SHP77 treated with DMSO at 0.1 percent for 48 hours (cell line): ENCODE measurements around the gene MRPL19.

ENCODE experiments used
- DNase-seq: peaks from one replicate; lab custom pipeline; 2025; lab: John Stamatoyannopoulos, UW

Gene MRPL19

GRCh38 chr2:75646583-75647425, at the start of gene MRPL19:
Gene MRPL19, plus strand, starts transcription at chr2:75646783. Its CDS starts 25 bp downstream, at chr2:75646808.
- peak; percentile 70 for DNase-seq

- DNase-seq, result no peak
Observed at GRCh38 chr2:75596784-75597183, 49.8 kb upstream of the MRPL19 start.

- no peak for DNase-seq
Observed at GRCh38 chr2:75597949-75598348, 48.6 kb upstream of the MRPL19 start.

- DNase-seq, result no peak
Observed at GRCh38 chr2:75598589-75599155, 47.9 kb upstream of the MRPL19 start.

GRCh38 chr2:75600461-75601011, 46.0 kb upstream of the MRPL19 start:
- no peak for DNase-seq

GRCh38 chr2:75602724-75603342, 43.8 kb upstream of the MRPL19 start:
- no peak for DNase-seq

- DNase-seq, result no peak
Observed at GRCh38 chr2:75603477-75603876, 43.1 kb upstream of the MRPL19 start.

- DNase-seq, result no peak
Observed at GRCh38 chr2:75604484-75604883, 42.1 kb upstream of the MRPL19 start.

GRCh38 chr2:75605770-75606529, 40.6 kb upstream of the MRPL19 start:
- no peak for DNase-seq

GRCh38 chr2:75606761-75607399, 39.7 kb upstream of the MRPL19 start:
- DNase-seq, result no peak

GRCh38 chr2:75607400-75607798, 39.2 kb upstream of the MRPL19 start:
- no peak for DNase-seq

GRCh38 chr2:75607988-75608683, 38.4 kb upstream of the MRPL19 start:
- no peak for DNase-seq

GRCh38 chr2:75608684-75609333, 37.8 kb upstream of the MRPL19 start:
- peak; percentile 18 for DNase-seq

GRCh38 chr2:75609334-75609689, 37.3 kb upstream of the MRPL19 start:
- DNase-seq, result no peak

- DNase-seq, result no peak
Observed at GRCh38 chr2:75609937-75610508, 36.6 kb upstream of the MRPL19 start.

- DNase-seq, result no peak
Observed at GRCh38 chr2:75610671-75611070, 35.9 kb upstream of the MRPL19 start.

GRCh38 chr2:75612108-75612861, 34.3 kb upstream of the MRPL19 start:
- no peak for DNase-seq

- DNase-seq, result no peak
Observed at GRCh38 chr2:75612862-75613243, 33.7 kb upstream of the MRPL19 start.

- no peak for DNase-seq
Observed at GRCh38 chr2:75614162-75614651, 32.4 kb upstream of the MRPL19 start.
